HCT116 (cell line): Measurements from ENCODE around the gene ATP2C1. TPM values are rescaled to one million over a fixed set of nuclear protein-coding genes. Genes with fewer than 3 reads are reported as not detected.

ENCODE experiments used
- ATAC-seq: fragments of 200-7000 bp; cut with Tn5 transposase; 2 replicates; pipeline ENCODE4 v1.9.1; 2020; ENCODE audit warnings: mild to moderate bottlenecking, moderate library complexity
- BruUV-seq: library from RNA; stranded (reverse); fragments of 400-500 nt; replicated peaks from 2 replicates; lab custom pipeline; 2021; lab: Mats Ljungman, UMichigan
- CTCF ChIA-PET: fragments of 300-600 bp; sonication (Branson Sonifier 250); formaldehyde crosslinking; loops from one replicate; lab custom pipeline; 2021; ENCODE audit warnings: antibody characterized with exemption; lab: Charles Lee
- POLR2A ChIA-PET: fragments of 300-600, 350-600 bp; sonication (Branson Sonifier 250); formaldehyde crosslinking; loops from one replicate; lab custom pipeline; 2021; ENCODE audit warnings: antibody characterized with exemption; lab: Charles Lee
- RAD21 ChIA-PET, 2 experiments: fragments of 300-600 bp; sonication (Branson Sonifier 250); formaldehyde crosslinking; loops; one replicate each; lab custom pipeline; 2023; ENCODE audit warnings: low total read pairs in 2 of 2; ENCODE audit not compliant: uncharacterized antibody in 2 of 2, unreplicated experiment in 2 of 2, low non-redundant PET in 1 of 2; lab: Charles Lee
- DNase-seq: peaks from one replicate; pipeline ENCODE4 v3.0.0-alpha.2; 2010; ENCODE audit warnings: low read depth, low spot score
- H2AFZ ChIP-seq: fragments of 200-600 bp; shearing (Covaris generic), sonication (generic); 2 replicates; pipeline ENCODE4 v1.6.1; 2017; ENCODE audit warnings: low read depth, mixed run types, mixed read lengths, antibody characterized with exemption, low read length; ENCODE audit not compliant: poor library complexity, severe bottlenecking
- H3K27ac ChIP-seq: 2 replicates; pipeline ENCODE4 v1.5.1; 2012; ENCODE audit warnings: low read depth, low read length
- H3K27me3 ChIP-seq: fragments of 200-600 bp; sonication (generic); 2 replicates; pipeline ENCODE4 v1.6.1; 2016; ENCODE audit warnings: mixed run types, low read length, mixed read lengths; ENCODE audit not compliant: insufficient read depth
- H3K36me3 ChIP-seq, 2 experiments: fragments of 200-500 bp in 1 of 2; fragments of 200-600 bp in 1 of 2; sonication (Bioruptor generic) in 1 of 2; sonication (generic) in 1 of 2; 2 replicates each; pipeline versions ENCODE4 v1.5.1 to v1.6.1; 2014 to 2016; ENCODE audit warnings: low read length in 2 of 2, inconsistent platforms in 1 of 2, mixed read lengths in 1 of 2, mixed run types in 1 of 2; ENCODE audit not compliant: insufficient read depth in 2 of 2, control insufficient read depth in 1 of 2
- H3K4me1 ChIP-seq, 2 experiments: fragments of 200-600 bp in 1 of 2; sonication (generic) in 1 of 2; 2 replicates each; pipeline versions ENCODE4 v1.5.1 to v1.6.1; 2012 to 2017; ENCODE audit warnings: low read length in 2 of 2, inconsistent platforms in 1 of 2, mild to moderate bottlenecking in 1 of 2, mixed read lengths in 1 of 2, mixed run types in 1 of 2, moderate library complexity in 1 of 2; ENCODE audit not compliant: insufficient read depth in 2 of 2, control insufficient read depth in 1 of 2
- H3K4me2 ChIP-seq: fragments of 200-600 bp; sonication (generic); 2 replicates; pipeline ENCODE4 v1.6.1; 2017; ENCODE audit warnings: mixed run types, low read length, mixed read lengths
- H3K4me3 ChIP-seq, 2 experiments: fragments of 200-600 bp in 1 of 2; sonication (generic) in 1 of 2; replicated peaks in 1 of 2; 2 replicates each; pipeline ENCODE4 v1.5.1; 2011 to 2016; ENCODE audit warnings: low read length in 2 of 2, control low read depth in 1 of 2, low read depth in 1 of 2, mild to moderate bottlenecking in 1 of 2, mixed read lengths in 1 of 2, mixed run types in 1 of 2
- H3K79me2 ChIP-seq: fragments of 200-600 bp; sonication (generic); 2 replicates; pipeline ENCODE4 v1.6.1; 2017; ENCODE audit warnings: mild to moderate bottlenecking, mixed run types, low read length, moderate library complexity, mixed read lengths; ENCODE audit not compliant: insufficient read depth
- H3K9ac ChIP-seq: fragments of 200-600 bp; sonication (generic); 2 replicates; pipeline ENCODE4 v1.6.1; 2016; ENCODE audit warnings: low read length, mixed read lengths
- H3K9me2 ChIP-seq: fragments of 200-600 bp; sonication (generic), shearing (Covaris generic); 2 replicates; pipeline ENCODE4 v1.6.1; 2017; ENCODE audit warnings: mixed run types, mild to moderate bottlenecking, moderate library complexity; ENCODE audit not compliant: insufficient read depth
- H3K9me3 ChIP-seq, 2 experiments: fragments of 200-500 bp in 1 of 2; fragments of 200-600 bp in 1 of 2; sonication (Bioruptor generic) in 1 of 2; sonication (generic) in 1 of 2; 2 replicates each; pipeline ENCODE4 v1.6.1; 2014 to 2017; ENCODE audit warnings: low read length in 2 of 2, mixed read lengths in 2 of 2, inconsistent platforms in 1 of 2, low read depth in 1 of 2, mild to moderate bottlenecking in 1 of 2, mixed run types in 1 of 2, moderate library complexity in 1 of 2; ENCODE audit not compliant: control insufficient read depth in 1 of 2, insufficient read depth in 1 of 2
- H4K20me1 ChIP-seq: fragments of 200-600 bp; sonication (generic), shearing (Covaris generic); 2 replicates; pipeline ENCODE4 v1.6.1; 2017; ENCODE audit warnings: mixed run types, mild to moderate bottlenecking, moderate library complexity; ENCODE audit not compliant: insufficient read depth
- ATF3 ChIP-seq: IDR thresholded peaks from 2 replicates; pipeline ENCODE4 v1.6.1; 2012
- CBX3 ChIP-seq: IDR thresholded peaks from 2 replicates; pipeline ENCODE4 v1.6.1; 2012; ENCODE audit warnings: low read depth
- CEBPB ChIP-seq: IDR thresholded peaks from 2 replicates; pipeline ENCODE4 v1.6.1; 2012; ENCODE audit warnings: low read depth
- EGR1 ChIP-seq: IDR thresholded peaks from 2 replicates; pipeline ENCODE4 v1.6.1; 2012; ENCODE audit warnings: low read depth
- ELF1 ChIP-seq: IDR thresholded peaks from 2 replicates; pipeline ENCODE4 v1.6.1; 2012; ENCODE audit warnings: low read depth, borderline replicate concordance
- EZH2 ChIP-seq: fragments of 200-600 bp; sonication (generic); IDR thresholded peaks from 2 replicates; pipeline ENCODE4 v1.6.1; 2017; ENCODE audit warnings: antibody characterized with exemption, mixed run types
- FOSL1 ChIP-seq: IDR thresholded peaks from 2 replicates; pipeline ENCODE4 v1.6.1; 2012; ENCODE audit warnings: low read depth
- MAX ChIP-seq: IDR thresholded peaks from 2 replicates; pipeline ENCODE4 v1.6.1; 2012
- POLR2A ChIP-seq: IDR thresholded peaks from 2 replicates; pipeline ENCODE4 v1.7.0; 2011; ENCODE audit warnings: borderline replicate concordance; ENCODE audit not compliant: insufficient read depth, insufficient read length; ENCODE audit errors: extremely low read depth
- POLR2AphosphoS5 ChIP-seq: IDR thresholded peaks from 2 replicates; pipeline ENCODE4 v1.6.1; 2011; ENCODE audit warnings: mild to moderate bottlenecking, low read depth, low read length, moderate library complexity
- RAD21 ChIP-seq: IDR thresholded peaks from 2 replicates; pipeline ENCODE4 v1.6.1; 2012; ENCODE audit warnings: low read depth, mild to moderate bottlenecking
- SIN3A ChIP-seq: IDR thresholded peaks from 2 replicates; pipeline ENCODE4 v1.6.1; 2012; ENCODE audit warnings: low read depth
- SP1 ChIP-seq: IDR thresholded peaks from 2 replicates; pipeline ENCODE4 v1.6.1; 2012; ENCODE audit warnings: low read depth
- SRF ChIP-seq: IDR thresholded peaks from 2 replicates; pipeline ENCODE4 v1.6.1; 2012; ENCODE audit warnings: low read depth
- TCF7L2 ChIP-seq: IDR thresholded peaks from 2 replicates; pipeline ENCODE4 v1.7.0; 2011; ENCODE audit warnings: borderline replicate concordance, inconsistent platforms; ENCODE audit not compliant: insufficient read depth, insufficient read length; ENCODE audit errors: extremely low read depth
- YY1 ChIP-seq: IDR thresholded peaks from 2 replicates; pipeline ENCODE4 v1.6.1; 2011; ENCODE audit warnings: low read length, low read depth, moderate library complexity, mild to moderate bottlenecking; ENCODE audit not compliant: insufficient replicate concordance; ENCODE audit errors: extremely low read depth
- ZBTB33 ChIP-seq: IDR thresholded peaks from 2 replicates; pipeline ENCODE4 v1.6.1; 2011; ENCODE audit warnings: mild to moderate bottlenecking, low read length, moderate library complexity; ENCODE audit not compliant: insufficient replicate concordance; ENCODE audit errors: extremely low read depth
- ZFX ChIP-seq: fragments of 450-650 bp; IDR thresholded peaks from 2 replicates; pipeline ENCODE4 v1.6.1; 2017
- ZNF274 ChIP-seq: fragments of 200-500 bp; sonication (Bioruptor generic); IDR thresholded peaks from 2 replicates; pipeline ENCODE4 v1.6.1; 2014; ENCODE audit warnings: mild to moderate bottlenecking, low read depth, low read length, inconsistent platforms
- intact Hi-C: fragments of 100-400 bp; cut with micrococcal nuclease; formaldehyde crosslinking; loops from 2 replicates; pipeline ENCODE4 v1.10.0; 2022
- total RNA-seq: library from RNA; stranded (reverse); gene quantifications from one replicate; pipeline ENCODE4 v1.2.1, GENCODE V29; 2021; ENCODE audit not compliant: unreplicated experiment

The ATP2C1 gene
- total RNA-seq, 1 experiment from 2014 or later: 69.1 TPM

GRCh38 chr3:130876594-130876993 is 17.3 kb upstream of the ATP2C1 start:
- Histone ChIP-seq H4K20me1 (no peaks in the 10 kb centered on the region), H3K36me3 (no peaks in the 10 kb centered on the region), H3K9me3 (no peaks in the 10 kb centered on the region), H3K4me2 (no peak overlapping the region), H2AFZ (no peak overlapping the region), H3K9ac (no peak overlapping the region), H3K4me3 (no peak overlapping the region), H3K4me1 (no peaks in the 10 kb centered on the region), H3K9me2 (no peaks in the 10 kb centered on the region), H3K27ac (no peak overlapping the region), H3K79me2 (no peaks in the 10 kb centered on the region), H3K27me3 (no peaks in the 10 kb centered on the region)
- ChIA-PET POLR2A (no interaction called here), CTCF (no interaction called here), RAD21 (no interaction called here)
- DNase-seq (no peak), ATAC-seq (no peak)
- BruUV-seq: no TSS peak
- intact Hi-C loops: no loop called here
- TF ChIP-seq CBX3 (no peak), RAD21 (no peak), POLR2AphosphoS5 (no peak), EGR1 (no peak), MAX (no peak)

- H3K79me2 ChIP-seq: no peaks in the 10 kb centered on the region
- no peak overlapping the region for H3K27ac ChIP-seq
- no peak overlapping the region for H3K9ac ChIP-seq
- H3K4me2 ChIP-seq: no peak overlapping the region
- H2AFZ ChIP-seq: no peak overlapping the region
- no peaks in the 10 kb centered on the region for H3K27me3 ChIP-seq
- DNase-seq (no peak), ATAC-seq (no peak)
- no TSS peak for BruUV-seq
- ChIA-PET POLR2A (no interaction called here), CTCF (interaction anchor here (1.5 kb wide), 1 partner anchor 15 kb away, joined by 5 read pairs; the partner anchor contains the start of gene ATP2C1), RAD21 (no interaction called here)
- H3K9me2 ChIP-seq: no peaks in the 10 kb centered on the region
- intact Hi-C loops: no loop called here
- H3K4me3 ChIP-seq: no peak overlapping the region
- no peaks in the 10 kb centered on the region for H3K9me3 ChIP-seq
- no peaks in the 10 kb centered on the region for H3K4me1 ChIP-seq
- H3K36me3 ChIP-seq: no peaks in the 10 kb centered on the region
- H4K20me1 ChIP-seq: no peaks in the 10 kb centered on the region
- no peak for TF ChIP-seq EGR1
- TF ChIP-seq ATF3: no peak
- TF ChIP-seq TCF7L2: no peak
- TF ChIP-seq SRF: no peak
- no peak for TF ChIP-seq RAD21
- TF ChIP-seq ZFX: no peak
- no peak for TF ChIP-seq SIN3A
- no peak for TF ChIP-seq SP1
- no peak for TF ChIP-seq MAX
- TF ChIP-seq CBX3: no peak
- no peak for TF ChIP-seq ZBTB33
- TF ChIP-seq POLR2AphosphoS5: no peak
- TF ChIP-seq ZNF274: no peak
- no peak for TF ChIP-seq POLR2A
- no peak for TF ChIP-seq ELF1
- TF ChIP-seq FOSL1: no peak
- no peak for TF ChIP-seq YY1
- no peak for TF ChIP-seq EZH2
- no peak for TF ChIP-seq CEBPB
Measured at GRCh38 chr3:130878464-130878863, 15.4 kb upstream of the ATP2C1 start.
